ENCODE data around the gene MESD.

MESD gene

DNA sequence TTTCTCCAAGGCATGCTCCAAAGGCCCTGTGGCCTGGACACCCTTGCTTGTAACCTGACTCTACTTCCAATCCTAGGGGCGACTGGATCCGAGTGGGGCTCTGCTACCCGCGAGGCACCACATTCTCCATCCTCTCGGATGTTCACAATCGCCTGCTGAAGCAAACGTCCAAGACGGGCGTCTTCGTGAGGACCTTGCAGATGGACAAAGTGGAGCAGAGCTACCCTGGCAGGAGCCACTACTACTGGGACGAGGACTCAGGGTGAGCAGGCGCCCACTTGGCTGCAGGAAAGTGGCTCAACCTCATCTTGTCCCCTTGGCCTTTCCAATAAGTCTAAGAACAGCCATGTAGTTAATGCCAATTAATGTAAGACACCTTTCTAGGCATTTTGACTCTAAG lies 51.9 kb downstream of the MESD start:
- DNase-seq (ENCODE audit: low read depth, low spot score) = no peak

DNA sequence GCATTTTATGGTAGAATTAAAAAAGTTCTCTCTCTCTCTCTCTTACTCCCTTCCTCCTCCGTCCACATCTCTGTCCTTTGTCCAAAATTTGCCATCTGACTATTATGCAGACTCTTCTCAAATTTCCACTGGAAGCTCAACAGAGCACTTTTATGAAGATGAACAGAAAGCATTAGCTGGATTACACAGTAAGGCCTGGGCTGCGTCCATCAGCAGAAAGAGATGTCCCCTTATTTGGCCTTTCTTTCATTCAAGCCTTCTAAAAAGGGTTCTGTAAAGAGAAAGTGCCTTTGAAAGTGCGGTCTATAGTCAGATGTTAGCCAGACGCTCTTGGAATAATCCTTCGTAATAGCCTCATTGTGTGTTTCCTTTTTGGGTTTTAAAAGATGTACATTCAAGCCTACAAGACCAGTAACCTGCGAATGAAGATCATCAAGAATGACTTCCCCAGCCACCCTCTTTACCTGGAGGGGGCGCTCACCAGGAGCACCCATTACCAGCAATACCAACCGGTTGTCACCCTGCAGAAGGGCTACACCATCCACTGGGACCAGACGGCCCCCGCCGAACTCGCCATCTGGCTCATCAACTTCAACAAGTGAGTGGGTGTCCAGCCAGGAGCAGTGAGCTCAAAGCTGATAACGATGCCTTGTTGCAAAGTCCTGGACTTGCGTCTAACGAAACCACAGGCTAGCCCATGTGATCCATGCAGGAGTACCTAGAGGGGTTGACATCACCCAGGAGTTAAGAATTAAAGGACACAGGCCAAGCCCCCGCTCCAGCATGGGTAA lies 53.1 kb downstream of the MESD start:
- no peak for DNase-seq (ENCODE audit: low read depth, low spot score)

DNA sequence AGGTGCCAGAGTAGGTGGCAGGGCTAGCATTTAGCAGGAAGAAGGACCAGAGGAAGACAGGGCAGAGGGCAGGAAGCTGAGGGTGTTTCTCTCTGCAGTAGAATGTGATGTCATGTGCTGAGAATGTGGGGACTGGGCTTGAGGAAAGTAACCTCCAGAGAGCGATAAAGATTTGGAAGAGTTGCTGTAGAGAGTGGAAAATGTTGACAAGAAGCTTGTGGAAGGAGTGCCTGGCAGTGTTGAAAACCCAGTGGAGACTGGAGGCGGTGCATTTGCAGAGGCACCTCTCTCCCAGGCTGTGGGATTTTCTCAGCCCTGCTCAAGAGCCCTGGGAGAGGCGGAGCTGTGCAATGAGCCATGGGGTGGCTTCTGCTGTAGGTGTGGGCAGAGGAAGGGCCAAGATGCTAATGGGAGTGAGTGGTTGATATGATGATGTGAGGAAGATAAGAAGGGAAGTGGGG lies 54.8 kb downstream of the MESD start:
- peak; percentile 42 for DNase-seq (ENCODE audit: low read depth, low spot score)

DNA sequence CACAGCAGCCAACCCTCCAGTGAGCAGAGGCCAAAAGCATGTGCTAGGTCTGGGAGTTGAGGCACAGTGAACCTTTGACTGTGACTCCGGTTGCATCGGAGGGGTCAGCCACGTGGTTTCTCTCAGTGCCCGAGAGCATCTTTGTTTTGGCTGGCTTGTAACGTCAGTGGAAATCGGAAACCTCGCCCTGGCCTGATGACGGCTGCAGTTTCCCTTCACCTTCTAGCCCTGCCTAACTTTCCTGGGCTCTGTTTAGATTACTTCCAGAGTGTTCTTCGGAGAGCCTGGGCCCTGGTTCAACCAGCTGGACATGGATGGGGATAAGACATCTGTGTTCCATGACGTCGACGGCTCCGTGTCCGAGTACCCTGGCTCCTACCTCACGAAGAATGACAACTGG lies 56.6 kb downstream of the MESD start:
- DNase-seq (ENCODE audit: low read depth, low spot score) = no peak

DNA sequence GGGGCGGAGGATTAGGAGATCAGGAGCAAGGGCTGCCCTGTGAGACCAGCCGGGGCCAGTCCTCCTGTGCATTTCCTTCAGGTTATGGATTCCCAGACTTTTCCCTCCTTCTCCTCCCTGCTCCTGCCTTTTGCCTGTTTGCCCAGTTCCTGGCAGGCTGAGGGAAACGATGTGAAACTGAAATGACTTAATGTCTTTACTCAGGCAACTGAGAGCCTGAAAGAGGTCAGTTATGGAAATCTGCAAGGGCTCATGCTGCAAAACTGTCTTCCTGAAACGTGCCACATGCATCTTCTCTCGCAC lies 57.2 kb downstream of the MESD start:
- DNase-seq (ENCODE audit: low read depth, low spot score) = no peak

DNA sequence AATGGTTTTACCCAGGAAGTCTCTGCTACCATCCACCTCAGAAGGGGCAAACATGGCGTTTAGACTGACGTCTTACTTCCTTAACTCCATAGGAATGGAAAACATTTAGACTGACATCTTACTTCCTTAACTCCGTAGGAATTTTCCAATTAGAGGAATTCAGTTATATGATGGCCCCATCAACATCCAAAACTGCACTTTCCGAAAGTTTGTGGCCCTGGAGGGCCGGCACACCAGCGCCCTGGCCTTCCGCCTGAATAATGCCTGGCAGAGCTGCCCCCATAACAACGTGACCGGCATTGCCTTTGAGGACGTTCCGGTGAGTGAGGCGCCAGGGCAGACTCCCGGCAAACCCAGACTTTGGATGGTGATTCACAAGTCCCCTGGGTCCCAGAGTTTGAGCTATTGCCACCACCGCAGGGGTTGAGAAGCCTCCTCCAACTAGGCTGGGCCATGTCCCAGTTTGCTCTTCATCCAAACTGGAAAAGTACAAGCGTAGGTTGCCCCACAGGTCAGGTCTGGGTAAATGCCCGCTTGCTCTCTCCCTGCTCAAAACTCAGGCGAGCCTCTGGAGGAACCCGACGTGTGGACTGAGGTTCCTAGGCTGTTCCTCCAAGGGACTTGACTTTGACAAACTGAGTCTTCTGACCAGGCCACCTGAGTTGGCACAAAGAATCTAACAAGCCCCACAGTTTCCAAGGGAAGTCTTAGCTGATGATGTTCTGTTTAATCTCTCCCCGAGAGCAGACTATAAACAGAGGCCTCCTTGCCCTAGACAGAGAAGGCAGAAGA lies 57.7 kb downstream of the MESD start:
- no peak for DNase-seq (ENCODE audit: low read depth, low spot score)

DNA sequence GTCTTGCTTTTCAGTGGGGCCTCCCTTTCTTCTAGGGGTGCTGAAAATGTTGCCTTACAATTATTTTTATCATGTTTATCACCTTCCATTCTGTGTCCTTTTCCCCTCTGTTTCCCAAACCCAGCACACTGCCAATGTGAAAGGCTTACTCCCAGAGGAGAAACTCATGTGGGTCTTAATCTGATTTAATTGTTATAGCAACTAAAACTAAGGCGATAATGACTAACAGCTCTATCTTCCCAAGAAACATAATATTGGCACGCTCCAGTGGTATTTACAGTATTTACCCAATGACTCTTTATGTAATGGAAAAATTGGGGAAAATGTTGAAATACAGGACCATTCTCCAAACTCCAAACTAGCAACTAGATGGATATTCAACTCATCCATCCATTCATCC lies 58.4 kb downstream of the MESD start:
- no peak for DNase-seq (ENCODE audit: low read depth, low spot score)

DNA sequence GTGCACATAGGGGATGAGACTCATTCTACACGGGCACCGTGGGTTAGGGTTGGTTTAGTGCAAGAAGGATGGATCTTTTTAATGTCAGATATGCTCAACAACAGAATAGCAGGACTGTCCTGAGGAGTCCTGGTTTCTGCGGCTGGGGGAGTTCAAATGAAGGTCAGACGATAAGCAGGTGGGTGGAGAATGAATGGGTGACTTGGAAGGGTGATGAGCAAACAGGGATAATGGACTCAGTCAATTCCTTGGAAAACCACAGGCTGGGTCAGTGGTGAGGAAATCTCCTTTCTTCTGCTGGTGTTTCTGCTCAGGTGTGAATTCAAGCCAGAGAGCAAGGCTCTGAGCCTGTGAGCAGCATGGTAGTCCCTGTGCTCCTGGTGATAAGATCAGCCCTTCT lies 59.9 kb downstream of the MESD start:
- DNase-seq (ENCODE audit: low read depth, low spot score) = peak; percentile 23

DNA sequence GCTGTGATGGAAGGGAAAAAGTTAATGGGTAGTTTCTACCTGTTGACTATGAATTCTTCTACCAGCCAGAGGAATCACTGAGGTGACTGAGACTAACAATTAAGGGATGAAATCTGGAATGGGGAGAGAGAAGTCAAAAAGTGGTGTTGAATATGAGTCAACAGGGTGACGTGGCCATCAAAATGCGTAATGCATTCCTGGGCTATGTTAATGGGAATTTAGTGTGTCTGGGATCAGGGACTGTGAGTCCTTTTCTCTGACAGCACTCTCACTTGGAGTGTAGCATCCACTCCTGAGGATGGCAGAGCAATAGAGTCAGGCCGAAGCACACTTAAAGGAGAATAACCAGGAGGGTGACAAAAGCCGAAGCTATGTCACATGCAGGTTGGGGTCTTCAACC lies 60.4 kb downstream of the MESD start:
- DNase-seq (ENCODE audit: low read depth, low spot score) = peak; percentile 78

DNA sequence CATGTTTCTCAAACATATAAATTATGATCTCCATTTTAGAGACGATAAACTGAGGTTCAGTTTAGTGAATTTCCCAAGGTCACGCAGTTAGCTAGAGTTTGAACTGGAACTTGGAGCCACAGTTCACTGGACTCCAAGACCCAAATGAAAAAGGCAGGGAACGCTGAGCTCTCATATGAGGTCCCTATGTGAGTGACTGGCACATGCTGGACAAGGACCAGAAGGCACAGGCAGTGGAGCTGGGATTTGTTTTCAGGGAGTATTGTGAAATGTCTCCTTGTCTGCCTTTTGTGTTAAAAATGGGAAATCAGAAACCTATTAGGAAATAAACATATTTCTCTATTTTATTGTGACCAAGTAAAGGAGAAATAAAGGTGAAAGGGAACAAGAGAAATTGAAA lies 63.5 kb downstream of the MESD start:
- DNase-seq (ENCODE audit: low read depth, low spot score) = peak; percentile 16

DNA sequence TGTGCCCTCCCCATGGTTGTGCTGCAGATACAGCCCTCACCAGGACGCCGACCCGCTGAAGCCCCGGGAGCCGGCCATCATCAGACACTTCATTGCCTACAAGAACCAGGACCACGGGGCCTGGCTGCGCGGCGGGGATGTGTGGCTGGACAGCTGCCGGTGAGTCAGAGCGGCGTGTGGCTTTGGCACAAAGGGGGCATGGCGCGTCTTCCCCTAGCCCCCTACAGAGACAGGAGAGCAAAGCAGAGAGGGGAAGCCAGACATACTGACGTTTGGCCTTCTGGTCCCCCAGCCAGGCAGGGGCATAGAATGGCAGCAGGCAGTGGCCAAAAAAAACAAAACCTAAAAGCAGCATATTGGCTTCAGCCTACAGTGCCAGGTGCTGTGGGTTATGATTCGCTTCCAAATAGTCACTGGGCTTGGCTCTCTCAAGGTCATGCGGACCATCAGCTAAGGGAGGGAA lies 64.0 kb downstream of the MESD start:
- DNase-seq (ENCODE audit: low read depth, low spot score) = peak; percentile 73

DNA sequence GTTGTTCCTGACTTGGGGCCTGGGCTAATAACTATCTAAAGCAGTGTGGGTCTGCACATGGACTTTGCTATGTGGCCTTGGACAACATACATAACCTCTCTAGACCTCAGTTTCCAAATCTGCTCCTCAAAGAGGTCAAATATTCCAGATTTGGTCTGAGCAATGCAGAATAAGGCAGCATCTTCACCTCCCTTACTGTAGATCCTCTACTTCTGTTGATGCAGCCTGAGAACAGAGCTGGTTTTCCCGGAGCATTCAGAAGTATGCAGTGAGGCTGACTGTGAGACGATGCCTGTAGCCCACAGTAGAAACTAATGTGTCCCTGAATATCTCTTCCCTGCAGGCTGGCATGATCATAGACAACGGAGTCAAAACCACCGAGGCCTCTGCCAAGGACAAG lies 65.3 kb downstream of the MESD start:
- DNase-seq (ENCODE audit: low read depth, low spot score) = no peak

DNA sequence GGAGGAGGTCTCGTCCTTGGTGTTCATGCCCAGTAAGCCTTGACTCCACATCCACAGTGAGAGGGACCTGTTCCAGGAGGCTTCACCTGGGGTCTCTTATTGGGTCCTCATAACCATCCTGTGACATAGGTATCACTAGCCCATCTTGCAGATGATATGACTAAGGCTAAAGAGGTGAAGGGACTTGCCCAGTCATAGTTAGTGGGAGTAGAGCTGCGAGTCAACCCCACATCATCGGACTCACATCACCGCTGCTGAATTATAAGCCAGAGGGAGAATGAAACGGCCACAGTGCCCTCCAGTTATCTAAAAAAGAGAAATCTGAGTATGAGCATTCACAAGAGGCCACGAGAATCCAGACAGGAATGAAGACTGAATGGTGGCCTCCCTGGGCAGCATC lies 66.0 kb downstream of the MESD start:
- no peak for DNase-seq (ENCODE audit: low read depth, low spot score)

DNA sequence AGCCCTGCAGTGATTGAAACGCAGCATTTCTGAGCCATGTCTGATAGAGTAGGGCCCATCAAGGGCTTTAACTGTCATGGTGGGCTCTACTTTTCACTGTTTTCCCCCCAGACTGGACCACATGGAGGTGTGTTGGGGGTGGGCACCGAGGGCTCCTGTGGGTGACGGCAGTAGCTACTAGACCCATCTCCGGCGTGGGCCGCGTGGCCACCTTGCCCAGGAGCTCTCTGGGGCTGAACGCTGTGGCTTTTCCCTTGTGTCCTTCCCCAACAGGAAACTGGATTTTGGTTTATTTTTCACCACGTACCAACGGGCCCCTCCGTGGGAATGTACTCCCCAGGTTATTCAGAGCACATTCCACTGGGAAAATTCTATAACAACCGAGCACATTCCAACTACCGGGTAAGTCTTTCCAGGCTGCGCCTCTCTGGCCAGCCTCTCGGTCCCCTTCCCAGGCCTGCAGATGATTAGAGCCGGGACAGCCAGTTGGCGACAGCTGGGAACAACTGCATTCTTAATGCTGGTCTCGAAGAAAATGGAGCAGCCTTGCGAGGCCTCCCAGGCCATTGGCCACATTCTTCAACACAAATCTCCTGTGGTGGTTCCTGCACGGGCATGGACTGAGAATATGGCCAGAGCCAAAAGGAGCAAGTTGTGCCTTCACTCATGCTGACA lies 67.7 kb downstream of the MESD start:
- DNase-seq (ENCODE audit: low read depth, low spot score) = no peak

DNA sequence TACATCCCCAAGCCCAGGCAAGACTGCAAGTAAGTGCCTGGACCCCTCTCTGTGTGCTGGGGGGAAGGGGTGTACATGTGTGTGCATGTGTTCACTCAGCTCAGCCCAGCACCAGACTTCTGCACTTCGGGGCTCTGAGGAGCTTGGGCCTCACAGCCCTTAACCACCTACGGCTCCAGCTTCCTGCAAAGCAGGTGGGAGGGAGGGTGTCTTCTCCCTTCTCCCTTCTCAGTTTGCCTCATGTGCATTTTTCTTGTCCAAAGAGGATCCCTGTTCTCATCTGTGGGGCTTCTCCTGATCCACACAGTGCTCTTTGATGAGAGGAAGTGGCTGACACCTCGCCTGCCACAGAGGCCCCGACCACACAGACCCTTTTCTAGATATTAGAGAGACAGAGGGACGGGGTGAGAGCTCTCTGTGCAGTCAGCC lies 69.3 kb downstream of the MESD start:
- no peak for DNase-seq (ENCODE audit: low read depth, low spot score)

DNA sequence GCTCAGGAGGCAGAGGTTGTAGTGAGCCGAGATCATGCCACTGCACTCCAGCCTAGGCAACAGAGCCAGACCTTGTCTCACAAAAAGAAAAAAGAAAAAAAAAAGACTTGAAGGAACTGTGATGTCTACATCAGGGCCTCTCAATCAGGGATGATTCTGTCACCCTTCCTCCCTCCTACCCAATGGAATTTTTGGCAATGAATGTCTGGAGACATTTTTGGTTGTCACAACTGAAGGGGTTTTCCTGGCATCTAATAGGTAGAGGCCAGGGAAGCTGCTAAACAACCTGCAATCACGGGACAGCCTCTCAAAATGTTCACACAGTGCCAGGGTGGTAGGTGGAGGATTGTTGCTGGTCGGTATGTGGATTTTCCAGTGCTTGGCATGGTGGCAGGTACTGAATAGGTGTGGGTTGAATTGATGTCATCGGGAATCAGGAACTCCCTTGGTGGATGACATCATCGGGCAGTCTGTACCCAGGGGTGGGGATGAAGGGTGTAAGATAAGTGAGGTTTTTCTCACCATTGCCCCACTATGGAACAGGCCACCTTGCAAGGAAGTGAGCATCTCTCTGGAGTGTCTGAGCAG lies 71.3 kb downstream of the MESD start:
- DNase-seq (ENCODE audit: low read depth, low spot score) = no peak

DNA sequence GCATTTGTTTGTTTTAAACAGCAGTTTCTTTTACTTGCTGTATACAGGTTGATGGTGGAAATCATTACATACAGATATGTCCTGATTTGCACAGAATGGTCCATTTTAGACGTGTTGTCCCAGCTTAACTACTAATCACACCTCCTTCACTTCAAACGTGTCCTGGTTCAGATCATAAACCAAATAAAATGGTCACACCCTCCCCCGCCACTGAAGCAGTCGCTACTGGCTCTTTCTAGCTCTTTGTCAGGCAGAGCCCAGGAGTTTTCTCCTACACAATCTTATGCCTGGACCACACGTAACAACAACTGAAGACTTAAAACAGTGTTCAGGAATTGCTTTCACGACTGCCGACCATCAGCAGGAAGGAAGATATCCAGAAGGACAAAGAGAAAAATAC lies 73.6 kb downstream of the MESD start:
- DNase-seq (ENCODE audit: low read depth, low spot score) = no peak

DNA sequence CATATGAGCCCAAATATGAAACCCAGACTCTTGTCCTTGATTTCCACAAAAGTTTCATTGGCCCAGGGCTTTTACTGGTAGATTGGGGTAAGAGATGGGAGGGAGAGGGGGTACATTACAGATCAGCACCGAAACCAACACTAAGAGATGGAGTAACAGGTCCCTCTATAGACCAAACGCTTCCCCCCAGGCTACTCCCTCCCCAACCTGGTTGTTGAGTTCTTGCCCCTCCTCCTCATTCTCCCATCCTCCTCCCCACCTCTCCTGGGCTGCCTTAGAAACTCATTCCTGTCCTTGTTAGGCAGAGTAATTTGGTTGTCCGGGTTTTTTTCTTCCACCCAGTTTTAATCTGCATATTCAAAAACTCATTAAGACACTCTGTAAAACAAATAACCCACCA lies 74.1 kb downstream of the MESD start:
- no peak for DNase-seq (ENCODE audit: low read depth, low spot score)

DNA sequence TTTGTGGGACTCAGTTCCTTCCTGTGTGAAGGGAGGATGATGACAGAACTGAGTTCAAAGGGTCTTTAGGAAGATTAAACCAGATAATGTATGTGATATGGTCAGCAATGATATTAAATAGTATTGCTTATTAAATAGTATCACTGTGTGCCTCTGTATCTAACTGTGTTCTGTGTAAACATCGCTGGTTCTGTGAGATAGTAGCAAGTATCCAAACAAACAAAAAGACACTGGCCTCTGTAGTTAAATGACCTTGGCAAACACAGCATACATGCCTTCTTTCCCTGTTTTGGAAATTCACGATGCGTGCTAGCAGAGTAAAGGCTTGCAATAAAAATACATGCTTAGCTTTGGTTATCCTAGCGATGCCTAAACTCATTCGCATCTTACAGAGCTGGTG lies 76.1 kb downstream of the MESD start:
- no peak for DNase-seq (ENCODE audit: low read depth, low spot score)

DNA sequence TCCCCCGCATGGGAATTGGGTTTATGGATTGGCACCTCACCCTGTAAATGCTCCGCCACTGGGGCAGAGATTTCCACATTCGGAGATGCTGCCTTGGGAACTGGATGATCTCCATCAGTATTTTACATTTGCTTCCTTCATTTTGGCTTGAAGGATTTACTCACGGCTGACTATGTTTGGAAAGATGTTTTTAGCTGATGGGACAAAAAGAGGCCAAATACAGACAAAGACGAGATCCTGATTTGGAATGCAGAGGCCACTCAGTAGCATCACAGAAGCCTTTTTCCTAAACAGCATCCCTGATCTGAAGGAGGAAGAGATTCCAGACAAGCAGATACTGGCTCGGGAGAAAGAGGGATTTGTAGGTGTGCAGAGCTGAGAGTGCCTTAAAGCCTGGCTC lies 76.9 kb downstream of the MESD start:
- no peak for DNase-seq (ENCODE audit: low read depth, low spot score)

DNA sequence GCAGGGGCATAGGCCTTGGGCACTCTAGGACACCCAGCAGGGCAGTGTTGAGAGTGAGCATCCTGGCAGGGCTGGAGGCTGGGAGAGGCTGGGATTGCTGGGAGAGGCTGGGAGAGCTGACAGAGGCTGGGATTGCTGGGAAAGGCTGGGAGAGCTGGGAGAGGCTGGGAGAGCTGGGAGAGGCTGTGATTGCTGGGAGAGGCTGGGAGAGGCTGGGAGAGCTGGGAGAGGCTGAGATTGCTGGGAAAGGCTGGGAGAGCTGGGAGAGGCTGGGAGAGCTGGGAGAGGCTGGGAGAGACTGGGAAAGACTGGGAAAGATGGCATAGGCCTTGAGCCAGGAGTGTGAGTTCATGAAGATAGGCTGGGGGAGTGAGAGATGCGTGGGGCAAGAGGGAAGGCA lies 77.8 kb downstream of the MESD start:
- no peak for DNase-seq (ENCODE audit: low read depth, low spot score)

DNA sequence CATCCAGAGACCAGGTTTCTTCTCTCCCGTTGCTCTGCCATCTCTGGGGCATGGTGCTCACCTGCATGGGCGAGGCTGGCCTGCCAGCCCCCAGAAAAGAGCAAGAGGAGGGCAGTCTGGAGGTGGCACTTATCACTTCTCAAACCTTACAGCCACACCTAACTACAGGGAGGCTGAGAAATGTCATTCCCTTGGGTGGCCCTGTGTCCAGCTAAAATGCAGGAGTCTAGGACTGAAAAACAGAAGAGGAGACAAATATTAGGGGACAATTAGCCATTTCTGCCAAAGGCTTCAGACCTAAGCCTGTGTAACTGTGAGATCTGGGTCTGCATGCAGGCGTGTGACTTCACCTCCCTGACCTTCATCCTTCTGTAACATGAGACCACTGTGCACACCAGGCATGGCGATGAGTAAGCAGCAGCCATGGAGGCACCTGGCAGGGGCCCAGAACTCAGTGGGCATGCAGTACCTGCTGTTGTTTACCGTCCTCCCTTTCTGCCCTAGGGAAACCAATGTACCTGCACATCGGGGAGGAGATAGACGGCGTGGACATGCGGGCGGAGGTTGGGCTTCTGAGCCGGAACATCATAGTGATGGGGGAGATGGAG lies 83.4 kb downstream of the MESD start:
- peak; percentile 68 for DNase-seq (ENCODE audit: low read depth, low spot score)
